Body of pancreas (tissue), 4 donors: ENCODE measurements around the gene FAM131A. TPM values are rescaled to one million over a fixed set of nuclear protein-coding genes. Genes with fewer than 3 reads are reported as not detected.

ENCODE experiments used
- ATAC-seq: fragments of 150-250 bp; one replicate; pipeline ENCODE4 v1.9.1; 2016
- DNase-seq, 4 donors: peaks; one replicate each; pipeline ENCODE4 v3.0.0-alpha.2; 2019
- H3K27ac ChIP-seq, 4 donors: fragments of 200-600 bp; sonication (generic); 1 replicate in 3 of 4; 2 replicates in 1 of 4; pipeline versions ENCODE4 v1.5.1 to v1.6.1; 2016 to 2019; ENCODE audit warnings: mild to moderate bottlenecking in 1 of 4, mixed read lengths in 1 of 4, moderate library complexity in 1 of 4
- H3K27me3 ChIP-seq, 2 donors: fragments of 200-600 bp; sonication (generic); one replicate each; pipeline ENCODE4 v1.6.0; 2016; ENCODE audit warnings: mild to moderate bottlenecking in 1 of 2
- H3K36me3 ChIP-seq, 2 donors: fragments of 200-600 bp; sonication (generic); replicated peaks in 1 of 2; 2 replicates each; pipeline ENCODE4 v1.5.1; 2016; ENCODE audit warnings: low read depth in 2 of 2; ENCODE audit not compliant: insufficient read depth in 1 of 2
- H3K4me1 ChIP-seq: fragments of 200-600 bp; sonication (generic); one replicate; pipeline ENCODE4 v1.6.0; 2016
- H3K4me3 ChIP-seq, 2 donors: fragments of 200-600 bp; sonication (generic); 1 replicate in 1 of 2; 2 replicates in 1 of 2; pipeline ENCODE4 v1.5.1; 2016 to 2019
- H3K9me3 ChIP-seq, 3 donors: fragments of 200-600 bp; sonication (generic); 1 replicate in 2 of 3; 2 replicates in 1 of 3; pipeline ENCODE4 v1.5.1; 2016
- POLR2A ChIP-seq, 3 donors: fragments of 450-650 bp; IDR thresholded peaks; one replicate each; pipeline ENCODE4 v1.6.1; 2016; ENCODE audit warnings: antibody characterized with exemption in 3 of 3, mild to moderate bottlenecking in 2 of 3
- WGBS, 2 donors: methylation state at CpG; one replicate each; pipeline ENCODE4 v1.1.5; 2017; 5-methylcytosine and 5-hydroxymethylcytosine counted together
- intact Hi-C: fragments of 100-400 bp; cut with DNase I; formaldehyde crosslinking; loops from one replicate; pipeline ENCODE4 v1.15.1; 2023
- total RNA-seq, 2 donors: library from RNA; depleted of rRNA; stranded (reverse); fragments of >200 nt; gene quantifications; one replicate each; pipeline ENCODE4 v1.1.0, GENCODE V29; 2016
- TF ChIP-seq, protein P1 (sequence below), 7 experiments: fragments of 450-650 bp in 4 of 7; fragments of 200-600 bp in 3 of 7; sonication (generic) in 3 of 7; IDR thresholded peaks; one replicate each; pipeline ENCODE4 v1.5.1; 2016 to 2019; ENCODE audit warnings: antibody characterized with exemption in 7 of 7

FAM131A gene
- total RNA-seq, 2 donors from 2014 or later: 11.5 to 13.5 TPM

DNA sequence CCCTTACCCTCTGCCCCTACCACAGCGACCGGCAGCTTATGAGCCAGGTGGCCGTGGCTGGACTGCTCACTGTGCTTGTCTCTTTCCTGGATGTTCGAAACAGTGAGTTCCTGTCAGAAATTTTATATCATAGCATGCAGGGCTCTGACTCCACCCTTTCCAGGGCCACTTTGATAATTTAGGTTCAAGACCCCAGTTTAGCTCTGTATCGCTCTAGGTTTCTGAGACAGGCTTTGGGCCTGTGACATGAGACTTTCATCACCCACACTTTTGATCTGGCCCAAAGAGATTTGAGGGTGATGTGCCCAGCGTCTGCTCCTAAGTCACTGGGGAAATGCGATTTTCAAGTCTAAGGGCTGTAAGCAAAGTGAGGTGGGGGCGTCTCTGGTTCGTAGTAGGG is 29.5 kb upstream of the FAM131A start:
- intact Hi-C loops: no loop called here
- TF ChIP-seq, protein P1, sequence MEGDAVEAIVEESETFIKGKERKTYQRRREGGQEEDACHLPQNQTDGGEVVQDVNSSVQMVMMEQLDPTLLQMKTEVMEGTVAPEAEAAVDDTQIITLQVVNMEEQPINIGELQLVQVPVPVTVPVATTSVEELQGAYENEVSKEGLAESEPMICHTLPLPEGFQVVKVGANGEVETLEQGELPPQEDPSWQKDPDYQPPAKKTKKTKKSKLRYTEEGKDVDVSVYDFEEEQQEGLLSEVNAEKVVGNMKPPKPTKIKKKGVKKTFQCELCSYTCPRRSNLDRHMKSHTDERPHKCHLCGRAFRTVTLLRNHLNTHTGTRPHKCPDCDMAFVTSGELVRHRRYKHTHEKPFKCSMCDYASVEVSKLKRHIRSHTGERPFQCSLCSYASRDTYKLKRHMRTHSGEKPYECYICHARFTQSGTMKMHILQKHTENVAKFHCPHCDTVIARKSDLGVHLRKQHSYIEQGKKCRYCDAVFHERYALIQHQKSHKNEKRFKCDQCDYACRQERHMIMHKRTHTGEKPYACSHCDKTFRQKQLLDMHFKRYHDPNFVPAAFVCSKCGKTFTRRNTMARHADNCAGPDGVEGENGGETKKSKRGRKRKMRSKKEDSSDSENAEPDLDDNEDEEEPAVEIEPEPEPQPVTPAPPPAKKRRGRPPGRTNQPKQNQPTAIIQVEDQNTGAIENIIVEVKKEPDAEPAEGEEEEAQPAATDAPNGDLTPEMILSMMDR (IDR thresholded peaks at IDR 0.05): no peak
- TF ChIP-seq POLR2A (IDR thresholded peaks at IDR 0.05): no peak
- Histone ChIP-seq H3K4me1 (no peaks in the 10 kb centered on the region), H3K27me3 (no peaks in the 10 kb centered on the region), H3K9me3 (no peaks in the 10 kb centered on the region), H3K36me3 (peaks cover 5 to 35% of the 10 kb centered on the region in 2 donors), H3K4me3 (no peak overlapping the region), H3K27ac (no peak overlapping the region)
- DNase-seq (no peak), ATAC-seq (no peak)
- 89 to 94% methylated on average over 9 of the region's 9 CpGs for WGBS, 2 donors

DNA sequence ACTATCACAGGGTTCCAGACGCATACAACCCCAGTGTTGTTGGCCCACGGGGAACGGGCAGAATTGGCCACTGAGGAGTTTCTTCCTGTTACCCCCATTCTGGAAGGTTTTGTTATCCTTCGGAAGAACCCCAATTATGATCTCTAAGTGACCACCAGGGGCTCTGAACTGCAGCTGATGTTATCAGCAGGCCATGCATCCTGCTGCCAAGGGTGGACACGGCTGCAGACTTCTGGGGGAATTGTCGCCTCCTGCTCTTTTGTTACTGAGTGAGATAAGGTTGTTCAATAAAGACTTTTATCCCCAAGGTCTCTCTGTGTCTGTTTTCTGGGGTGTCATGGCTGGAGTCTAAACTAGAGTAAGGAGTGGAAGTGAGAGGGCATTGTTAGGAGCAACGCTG is 28.7 kb upstream of the FAM131A start:
- no peaks in the 10 kb centered on the region for H3K27me3 ChIP-seq
- H3K9me3 ChIP-seq: no peaks in the 10 kb centered on the region
- H3K36me3 ChIP-seq: peaks cover 5 to 27% of the 10 kb centered on the region in 2 donors
- peaks cover under 1% of the 10 kb centered on the region for H3K4me1 ChIP-seq
- H3K4me3 ChIP-seq: no peak overlapping the region
- ATAC-seq (no peak), DNase-seq (no peak)
- TF ChIP-seq, protein P1 (IDR thresholded peaks at IDR 0.05): no peak
- no peak for TF ChIP-seq POLR2A (IDR thresholded peaks at IDR 0.05)
- H3K27ac ChIP-seq: no peak overlapping the region
- intact Hi-C loops: no loop called here
- 79% methylated on average over 7 of the region's 7 CpGs for WGBS, 2 donors

DNA sequence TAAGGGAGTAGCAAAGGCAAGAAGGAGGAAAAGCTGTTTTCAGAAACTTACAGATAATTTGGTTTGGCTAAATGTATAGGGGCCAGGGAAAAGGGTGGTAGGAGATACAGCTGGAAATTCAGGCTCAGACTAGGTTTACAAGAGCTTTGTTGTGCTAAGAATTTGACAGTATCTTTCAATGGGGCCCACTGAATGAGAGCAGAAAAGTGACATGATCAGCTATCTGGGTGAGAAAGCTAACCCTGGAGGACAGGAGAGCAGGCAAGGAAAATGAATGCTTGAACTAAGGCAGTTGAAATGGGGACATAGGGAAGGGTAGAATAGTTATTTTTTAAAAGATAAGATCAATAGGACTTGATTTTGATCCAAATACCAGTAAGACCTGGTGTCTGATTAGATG is 25.8 kb upstream of the FAM131A start:
- Histone ChIP-seq H3K4me3 (no peak overlapping the region), H3K27ac (no peak overlapping the region), H3K4me1 (peaks cover 13% of the 10 kb centered on the region), H3K9me3 (no peaks in the 10 kb centered on the region), H3K27me3 (no peaks in the 10 kb centered on the region), H3K36me3 (peaks cover 5 to 12% of the 10 kb centered on the region in 2 donors)
- intact Hi-C loops: no loop called here
- DNase-seq: no peak
- ATAC-seq: no peak
- TF ChIP-seq POLR2A (IDR thresholded peaks at IDR 0.05): no peak
- TF ChIP-seq, protein P1 (IDR thresholded peaks at IDR 0.05): no peak

DNA sequence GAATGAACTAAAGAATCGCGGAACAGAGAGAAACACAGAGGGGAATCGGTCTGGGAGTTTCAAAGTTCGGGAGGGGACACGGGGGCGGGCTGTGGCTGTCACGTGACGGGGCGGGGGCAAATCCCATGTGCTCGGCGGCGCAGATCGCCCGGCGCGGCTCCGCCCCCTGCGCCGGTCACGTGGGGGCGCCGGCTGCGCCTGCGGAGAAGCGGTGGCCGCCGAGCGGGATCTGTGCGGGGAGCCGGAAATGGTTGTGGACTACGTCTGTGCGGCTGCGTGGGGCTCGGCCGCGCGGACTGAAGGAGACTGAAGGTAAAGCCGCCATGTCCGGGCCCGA is 23.1 kb upstream of the FAM131A start, which contains the start of gene EIF4G1:
Gene EIF4G1 (plus strand): TSS at position 244 of the 337 bp plus-strand sequence. CDS start 1,191 bp downstream, outside the sequence.
- TF ChIP-seq POLR2A (IDR thresholded peaks at IDR 0.05): peak; percentile 47 to 78 (median 71)
- TF ChIP-seq, protein P1 (IDR thresholded peaks at IDR 0.05): no peak
- intact Hi-C loops: no loop called here
- DNase-seq (peak; percentile 96), ATAC-seq (peak; percentile 86)
- peak within 1 kb of the TSS; percentile 54 to 97 for H3K4me3 ChIP-seq
- H3K36me3 ChIP-seq: no peaks in the 10 kb centered on the region
- peak within 1 kb of the TSS; percentile 97 to 99 (median 98) for H3K27ac ChIP-seq
- 0% methylated on average over 6 to 33 of the region's 40 CpGs for WGBS, 2 donors
- no peaks in the 10 kb centered on the region for H3K9me3 ChIP-seq
- H3K4me1 ChIP-seq: peaks cover 40% of the 10 kb centered on the region
- H3K27me3 ChIP-seq: no peaks in the 10 kb centered on the region
